WTC11 (cell line): ENCODE data around the gene MEGF11.

Experiments
- TF ChIP-seq, protein P1 (sequence below): fragments of 200-600 bp; IDR thresholded peaks from 2 replicates; pipeline ENCODE4 v1.8.0; 2022; ENCODE audit warnings: antibody characterized with exemption
- TF ChIP-seq, protein P2 (sequence below): sonication (generic); formaldehyde crosslinking; IDR thresholded peaks from 2 replicates; pipeline ENCODE4 v1.8.1; 2022; ENCODE audit warnings: low read depth, missing genetic modification reagents, borderline replicate concordance

DNA sequence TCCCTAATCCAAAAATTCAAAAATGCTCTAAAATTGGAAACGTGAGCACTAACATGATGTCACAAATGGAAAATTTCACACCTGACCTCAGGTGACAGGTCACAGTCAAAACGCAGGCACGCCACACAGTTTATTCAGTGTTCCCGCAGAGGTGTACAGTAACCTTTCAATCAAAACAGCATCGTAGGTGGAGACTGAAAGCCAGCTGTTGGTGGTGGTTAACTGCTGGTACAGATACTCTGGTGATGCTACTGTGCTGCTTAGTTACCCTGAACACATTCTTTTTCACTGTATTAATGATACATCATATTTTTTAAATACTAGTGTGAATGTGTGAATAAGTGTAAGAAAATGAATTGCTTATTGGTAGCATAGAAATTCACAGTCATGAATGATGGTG lies 360.5 kb downstream of the MEGF11 start:
- TF ChIP-seq, protein P1, sequence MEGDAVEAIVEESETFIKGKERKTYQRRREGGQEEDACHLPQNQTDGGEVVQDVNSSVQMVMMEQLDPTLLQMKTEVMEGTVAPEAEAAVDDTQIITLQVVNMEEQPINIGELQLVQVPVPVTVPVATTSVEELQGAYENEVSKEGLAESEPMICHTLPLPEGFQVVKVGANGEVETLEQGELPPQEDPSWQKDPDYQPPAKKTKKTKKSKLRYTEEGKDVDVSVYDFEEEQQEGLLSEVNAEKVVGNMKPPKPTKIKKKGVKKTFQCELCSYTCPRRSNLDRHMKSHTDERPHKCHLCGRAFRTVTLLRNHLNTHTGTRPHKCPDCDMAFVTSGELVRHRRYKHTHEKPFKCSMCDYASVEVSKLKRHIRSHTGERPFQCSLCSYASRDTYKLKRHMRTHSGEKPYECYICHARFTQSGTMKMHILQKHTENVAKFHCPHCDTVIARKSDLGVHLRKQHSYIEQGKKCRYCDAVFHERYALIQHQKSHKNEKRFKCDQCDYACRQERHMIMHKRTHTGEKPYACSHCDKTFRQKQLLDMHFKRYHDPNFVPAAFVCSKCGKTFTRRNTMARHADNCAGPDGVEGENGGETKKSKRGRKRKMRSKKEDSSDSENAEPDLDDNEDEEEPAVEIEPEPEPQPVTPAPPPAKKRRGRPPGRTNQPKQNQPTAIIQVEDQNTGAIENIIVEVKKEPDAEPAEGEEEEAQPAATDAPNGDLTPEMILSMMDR = no peak
- TF ChIP-seq, protein P2, sequence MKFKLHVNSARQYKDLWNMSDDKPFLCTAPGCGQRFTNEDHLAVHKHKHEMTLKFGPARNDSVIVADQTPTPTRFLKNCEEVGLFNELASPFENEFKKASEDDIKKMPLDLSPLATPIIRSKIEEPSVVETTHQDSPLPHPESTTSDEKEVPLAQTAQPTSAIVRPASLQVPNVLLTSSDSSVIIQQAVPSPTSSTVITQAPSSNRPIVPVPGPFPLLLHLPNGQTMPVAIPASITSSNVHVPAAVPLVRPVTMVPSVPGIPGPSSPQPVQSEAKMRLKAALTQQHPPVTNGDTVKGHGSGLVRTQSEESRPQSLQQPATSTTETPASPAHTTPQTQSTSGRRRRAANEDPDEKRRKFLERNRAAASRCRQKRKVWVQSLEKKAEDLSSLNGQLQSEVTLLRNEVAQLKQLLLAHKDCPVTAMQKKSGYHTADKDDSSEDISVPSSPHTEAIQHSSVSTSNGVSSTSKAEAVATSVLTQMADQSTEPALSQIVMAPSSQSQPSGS (CRISPR knock-in tag) = no peak
